ENCODE measurements around the gene CHAMP1. TPM values are rescaled to one million over a fixed set of nuclear protein-coding genes. Genes with fewer than 3 reads are reported as not detected.

CHAMP1 gene
- total RNA-seq, 1 donor from 2014 or later, result 24.0 TPM

- peak; percentile 37 for DNase-seq (ENCODE audit: low read depth)
- no peaks in the 10 kb centered on the region for H3K27me3 ChIP-seq (ENCODE audit: control insufficient read depth, insufficient read depth, low read length)
- TF ChIP-seq CTCF (IDR thresholded peaks at IDR 0.05; ENCODE audit: insufficient read depth, low read length, poor library complexity, severe bottlenecking), result no peak
- peaks cover 1% of the 10 kb centered on the region for H3K36me3 ChIP-seq (ENCODE audit: control insufficient read depth, insufficient read depth, low read length)
- no peak overlapping the region for H3K4me3 ChIP-seq (ENCODE audit: low read depth, low read length)
Measured at GRCh38 chr13:114286808-114287207, 27.5 kb upstream of the CHAMP1 start.

- peaks cover 1% of the 10 kb centered on the region for H3K36me3 ChIP-seq (ENCODE audit: control insufficient read depth, insufficient read depth, low read length)
- no peak overlapping the region for H3K4me3 ChIP-seq (ENCODE audit: low read depth, low read length)
- H3K27me3 ChIP-seq (ENCODE audit: control insufficient read depth, insufficient read depth, low read length), result no peaks in the 10 kb centered on the region
- DNase-seq (ENCODE audit: low read depth), result no peak
- TF ChIP-seq CTCF (IDR thresholded peaks at IDR 0.05; ENCODE audit: insufficient read depth, low read length, poor library complexity, severe bottlenecking), result no peak
Measured at GRCh38 chr13:114288157-114288591, 26.1 kb upstream of the CHAMP1 start.

GRCh38 chr13:114296448-114296847 lies 17.9 kb upstream of the CHAMP1 start:
- TF ChIP-seq CTCF (IDR thresholded peaks at IDR 0.05; ENCODE audit: insufficient read depth, low read length, poor library complexity, severe bottlenecking), result no peak
- DNase-seq (ENCODE audit: low read depth), result no peak
- Histone ChIP-seq H3K36me3 (ENCODE audit: control insufficient read depth, insufficient read depth, low read length) (peaks cover 1% of the 10 kb centered on the region), H3K27me3 (ENCODE audit: control insufficient read depth, insufficient read depth, low read length) (no peaks in the 10 kb centered on the region), H3K4me3 (ENCODE audit: low read depth, low read length) (no peak overlapping the region)

GRCh38 chr13:114296902-114297301 lies 17.4 kb upstream of the CHAMP1 start:
- TF ChIP-seq CTCF (IDR thresholded peaks at IDR 0.05; ENCODE audit: insufficient read depth, low read length, poor library complexity, severe bottlenecking), result no peak
- H3K36me3 ChIP-seq (ENCODE audit: control insufficient read depth, insufficient read depth, low read length), result peaks cover 1% of the 10 kb centered on the region

GRCh38 chr13:114298866-114299265 lies 15.4 kb upstream of the CHAMP1 start:
- Histone ChIP-seq H3K36me3 (ENCODE audit: control insufficient read depth, insufficient read depth, low read length) (peaks cover 1% of the 10 kb centered on the region), H3K27me3 (ENCODE audit: control insufficient read depth, insufficient read depth, low read length) (no peaks in the 10 kb centered on the region), H3K4me3 (ENCODE audit: low read depth, low read length) (no peak overlapping the region)
- no peak for TF ChIP-seq CTCF (IDR thresholded peaks at IDR 0.05; ENCODE audit: insufficient read depth, low read length, poor library complexity, severe bottlenecking)
- DNase-seq (ENCODE audit: low read depth), result no peak

More at GRCh38 chr13:114296902-114297301, 17.4 kb upstream of the CHAMP1 start:
- Histone ChIP-seq H3K4me3 (ENCODE audit: low read depth, low read length) (no peak overlapping the region), H3K27me3 (ENCODE audit: control insufficient read depth, insufficient read depth, low read length) (no peaks in the 10 kb centered on the region)
- DNase-seq (ENCODE audit: low read depth), result no peak

- H3K36me3 ChIP-seq (ENCODE audit: control insufficient read depth, insufficient read depth, low read length), result peaks cover 1% of the 10 kb centered on the region
- no peak overlapping the region for H3K4me3 ChIP-seq (ENCODE audit: low read depth, low read length)
- no peak for TF ChIP-seq CTCF (IDR thresholded peaks at IDR 0.05; ENCODE audit: insufficient read depth, low read length, poor library complexity, severe bottlenecking)
- H3K27me3 ChIP-seq (ENCODE audit: control insufficient read depth, insufficient read depth, low read length), result no peaks in the 10 kb centered on the region
- DNase-seq (ENCODE audit: low read depth), result no peak
Measured at GRCh38 chr13:114299604-114300305, 14.5 kb upstream of the CHAMP1 start.
